ENCODE data around the gene PHRF1. TPM values are rescaled to one million over a fixed set of nuclear protein-coding genes. Genes with fewer than 3 reads are reported as not detected.

The PHRF1 gene
- total RNA-seq, 1 experiment from 2014 or later = 48.9 TPM

- no peak overlapping the region for H3K4me2 ChIP-seq (ENCODE audit: insufficient read depth, insufficient read length, low read length)
- H3K18ac ChIP-seq (ENCODE audit: insufficient read length, low read depth, low read length) = no peak overlapping the region
- H2AK5ac ChIP-seq (ENCODE audit: insufficient read length, low read length) = no peak overlapping the region
- H2BK120ac ChIP-seq (ENCODE audit: low read depth, low read length, poor library complexity, severe bottlenecking) = no peak overlapping the region
- no peaks in the 10 kb centered on the region for H3K27me3 ChIP-seq (ENCODE audit: insufficient read depth, low read length)
- no peak overlapping the region for H4K8ac ChIP-seq (replicated peaks; ENCODE audit: insufficient read length, low read depth, low read length)
- H3T11ph ChIP-seq (ENCODE audit: low read length) = no peak overlapping the region
- no peaks in the 10 kb centered on the region for H3K9me3 ChIP-seq (ENCODE audit: control insufficient read depth, low read depth, low read length)
- no peak overlapping the region for H2BK15ac ChIP-seq (ENCODE audit: low read depth, low read length)
- Mint-ChIP-seq H3K9me3 (no peaks in the 10 kb centered on the region), H3K27me3 (ENCODE audit: low read depth) (peaks cover 5% of the 10 kb centered on the region), H3K36me3 (ENCODE audit: insufficient read depth in 1 of 3, low read depth in 3 of 3) (peaks cover 0 to 11% (median 4%) of the 10 kb centered on the region in 3 experiments; a peak in 4 of 7 replicates), H3K4me1 (peaks cover 18 to 35% of the 10 kb centered on the region in 2 experiments), H3K27ac (peak overlapping the region in 1 of 3 experiments; percentile 18; a peak in 1 of 7 replicates), H3K4me3 (peak overlapping the region in 1 of 2 experiments; percentile 46; a peak in 1 of 5 replicates)
- no peak overlapping the region for H3K14ac ChIP-seq (ENCODE audit: insufficient read depth, low read length)
- no CpG with 5 or more reads among the region's 18 CpGs for WGBS (ENCODE audit: extremely low coverage, insufficient read length, low lambda C conversion rate)
- no peak overlapping the region for H3K23ac ChIP-seq (ENCODE audit: insufficient read length, low read depth, low read length)
- no peak for TF ChIP-seq CTCF (conservative IDR thresholded peaks at IDR 0.05)
- H4K20me1 ChIP-seq (ENCODE audit: control insufficient read depth, insufficient read depth, insufficient read length) = no peaks in the 10 kb centered on the region
- no peak for DNase-seq
- H4K5ac ChIP-seq (ENCODE audit: insufficient read length, low read depth, low read length) = no peak overlapping the region
- H3K4ac ChIP-seq (ENCODE audit: low read depth, low read length) = no peak overlapping the region
- no peak overlapping the region for H3K27ac ChIP-seq (ENCODE audit: insufficient read length, low read depth, low read length)
- H2BK5ac ChIP-seq (ENCODE audit: insufficient read length, low read length) = no peak overlapping the region
- H2AFZ ChIP-seq (ENCODE audit: low read length) = no peak overlapping the region
- H2BK20ac ChIP-seq (ENCODE audit: low read depth, low read length, poor library complexity, severe bottlenecking) = no peak overlapping the region
- no peaks in the 10 kb centered on the region for H3K79me1 ChIP-seq (ENCODE audit: insufficient read depth, low read depth, low read length, poor library complexity, severe bottlenecking)
- H2BK12ac ChIP-seq (ENCODE audit: insufficient read length, low read depth, low read length) = no peak overlapping the region
- H3K56ac ChIP-seq (ENCODE audit: insufficient read length, low read depth, low read length) = no peak overlapping the region
- no peaks in the 10 kb centered on the region for H3K4me1 ChIP-seq (ENCODE audit: insufficient read depth, low read length)
- no peaks in the 10 kb centered on the region for H3K79me2 ChIP-seq (ENCODE audit: insufficient read depth, low read length)
- no peak overlapping the region for H3K9ac ChIP-seq (ENCODE audit: extremely low read depth, insufficient read length, low read length)
- no peak overlapping the region for H4K91ac ChIP-seq (ENCODE audit: insufficient read length, low read depth, low read length)
- H3K23me2 ChIP-seq (ENCODE audit: insufficient read length, low read depth, low read length, poor library complexity, severe bottlenecking) = peaks cover 10% of the 10 kb centered on the region
These were observed 13.0 kb upstream of the PHRF1 start for GRCh38 chr11:563066-563811.
